Measurements from ENCODE around the gene PHF11.

The PHF11 gene

GRCh38 chr13:49495783-49496762 lies at the start of gene PHF11:
TSS of gene PHF11 (plus strand) at chr13:49495953. CDS start at chr13:49496002, 49 bp downstream.
- DNase-seq (ENCODE audit: extremely low read depth, low read depth) = no peak
- no peak for TF ChIP-seq CTCF (IDR thresholded peaks at IDR 0.05; ENCODE audit: low read depth, low read length)

- DNase-seq (ENCODE audit: extremely low read depth, low read depth) = no peak
- no peak for TF ChIP-seq CTCF (IDR thresholded peaks at IDR 0.05; ENCODE audit: low read depth, low read length)
These were observed 49.3 kb upstream of the PHF11 start for GRCh38 chr13:49446473-49446872.

- no peak for DNase-seq (ENCODE audit: extremely low read depth, low read depth)
- TF ChIP-seq CTCF (IDR thresholded peaks at IDR 0.05; ENCODE audit: low read depth, low read length) = no peak
These were observed 47.0 kb upstream of the PHF11 start for GRCh38 chr13:49448753-49449152.

GRCh38 chr13:49450105-49450819 lies 45.5 kb upstream of the PHF11 start:
- TF ChIP-seq CTCF (IDR thresholded peaks at IDR 0.05; ENCODE audit: low read depth, low read length) = no peak
- no peak for DNase-seq (ENCODE audit: extremely low read depth, low read depth)

- DNase-seq (ENCODE audit: extremely low read depth, low read depth) = no peak
These were observed 42.9 kb upstream of the PHF11 start for GRCh38 chr13:49452725-49453457.

GRCh38 chr13:49453465-49453864 lies 42.3 kb upstream of the PHF11 start:
- TF ChIP-seq CTCF (IDR thresholded peaks at IDR 0.05; ENCODE audit: low read depth, low read length) = no peak
- no peak for DNase-seq (ENCODE audit: extremely low read depth, low read depth)

More at GRCh38 chr13:49452725-49453457, 42.9 kb upstream of the PHF11 start:
- no peak for TF ChIP-seq CTCF (IDR thresholded peaks at IDR 0.05; ENCODE audit: low read depth, low read length)
